ENCODE results near the gene FAM241B.

GRCh38 chr10:69662901-69663300 lies 32.9 kb downstream of the FAM241B start:
- TF ChIP-seq TAF1 (IDR thresholded peaks at IDR 0.05; ENCODE audit: borderline replicate concordance, low read depth, low read length) (no peak), POLR2A (IDR thresholded peaks at IDR 0.05; ENCODE audit: low read depth, low read length) (no peak)
